ENCODE results near the gene C4BPB.
A peak's percentile ranks its signal among the peaks of the same experiment; 100 is the strongest.

C4BPB gene

DNA sequence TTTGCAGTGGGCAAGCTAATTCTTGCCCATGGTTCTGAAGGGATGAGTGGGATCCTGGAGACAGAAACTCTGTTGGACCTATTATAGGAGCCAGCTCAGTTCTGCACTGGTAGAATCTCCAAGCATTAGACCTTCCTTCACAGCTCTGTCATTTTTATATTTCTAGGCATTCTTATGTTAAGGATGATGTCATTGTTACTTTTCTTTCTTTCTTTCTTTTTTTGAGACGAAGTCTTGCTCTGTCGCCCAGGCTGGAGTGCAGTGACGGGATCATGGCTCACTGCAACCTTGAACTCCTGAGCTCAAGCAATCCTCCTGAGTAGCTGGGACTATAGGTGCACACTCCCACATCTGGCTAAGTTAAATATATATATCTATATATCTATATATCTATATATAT, 28.1 kb upstream of the C4BPB start:
- DNase-seq: no peak

GRCh38 chr1:207062058-207062457, 26.6 kb upstream of the C4BPB start:
- no peak for DNase-seq

GRCh38 chr1:207063014-207063413, 25.6 kb upstream of the C4BPB start:
- no peak for DNase-seq

GRCh38 chr1:207064561-207064960, 24.1 kb upstream of the C4BPB start:
- DNase-seq: no peak

DNA sequence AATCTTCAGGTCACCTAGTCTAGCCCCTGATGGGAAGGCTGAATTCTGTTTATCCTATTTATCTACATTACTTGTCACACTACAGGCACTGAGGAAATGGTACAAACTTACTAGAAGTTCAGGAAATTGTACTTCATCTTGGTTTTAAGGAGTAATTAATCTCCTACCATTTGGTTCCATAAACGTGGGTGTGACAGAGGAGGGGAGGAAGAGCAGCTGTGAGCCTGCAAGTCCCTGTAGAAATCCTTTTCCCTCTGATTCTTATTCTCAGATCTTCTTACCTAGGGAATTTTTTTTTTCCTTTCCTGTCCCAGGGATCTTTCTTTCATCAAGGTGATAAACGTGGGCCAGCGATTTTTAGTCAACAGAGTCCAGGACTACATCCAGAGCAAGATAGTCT, 21.5 kb upstream of the C4BPB start:
- DNase-seq: no peak

DNA sequence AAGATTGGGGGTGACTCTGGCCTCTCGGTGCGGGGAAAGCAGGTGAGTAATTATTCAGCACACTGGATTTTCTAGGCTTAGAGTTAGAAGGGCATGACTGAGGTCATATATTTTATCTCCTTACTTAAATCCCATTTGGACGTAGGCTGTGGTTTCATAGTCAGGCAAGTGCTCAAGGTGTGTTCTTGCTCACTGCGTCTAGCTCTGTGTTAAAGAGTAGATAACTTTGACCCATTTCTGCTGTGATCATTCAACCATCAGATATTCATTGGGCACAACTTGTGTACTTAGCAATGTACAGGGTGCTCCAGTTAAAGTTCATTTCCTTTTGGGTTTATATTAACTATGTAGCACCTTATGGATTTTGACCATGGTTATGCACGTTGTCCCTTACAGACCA, 21.0 kb upstream of the C4BPB start:
- no peak for DNase-seq

GRCh38 chr1:207069061-207069460, 19.6 kb upstream of the C4BPB start:
- DNase-seq: no peak

- DNase-seq: no peak
Measured at GRCh38 chr1:207069858-207070506, 18.7 kb upstream of the C4BPB start.

GRCh38 chr1:207070811-207071210, 17.8 kb upstream of the C4BPB start:
- DNase-seq: no peak

- DNase-seq: no peak
Measured at GRCh38 chr1:207071426-207071825, 17.2 kb upstream of the C4BPB start.

DNA sequence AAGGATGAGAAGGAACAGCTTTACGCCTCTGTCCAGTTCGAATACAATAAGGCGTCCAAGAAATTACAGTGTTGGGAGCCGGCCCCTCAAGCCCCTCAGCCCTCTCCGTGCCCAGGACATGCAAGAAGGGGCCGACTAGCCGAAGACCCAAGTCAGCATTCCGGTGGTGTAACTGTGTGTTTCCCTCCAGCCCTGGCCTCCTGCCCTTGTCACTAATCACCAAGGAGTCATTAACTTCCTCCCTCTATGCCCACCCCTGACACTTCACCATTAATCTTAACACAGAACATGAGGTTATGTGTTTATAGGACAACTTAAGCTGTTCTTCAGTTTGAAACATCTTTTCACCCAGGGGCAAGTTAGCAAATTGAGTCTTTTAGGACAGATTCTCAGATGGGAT, 16.4 kb upstream of the C4BPB start:
- DNase-seq: no peak

DNA sequence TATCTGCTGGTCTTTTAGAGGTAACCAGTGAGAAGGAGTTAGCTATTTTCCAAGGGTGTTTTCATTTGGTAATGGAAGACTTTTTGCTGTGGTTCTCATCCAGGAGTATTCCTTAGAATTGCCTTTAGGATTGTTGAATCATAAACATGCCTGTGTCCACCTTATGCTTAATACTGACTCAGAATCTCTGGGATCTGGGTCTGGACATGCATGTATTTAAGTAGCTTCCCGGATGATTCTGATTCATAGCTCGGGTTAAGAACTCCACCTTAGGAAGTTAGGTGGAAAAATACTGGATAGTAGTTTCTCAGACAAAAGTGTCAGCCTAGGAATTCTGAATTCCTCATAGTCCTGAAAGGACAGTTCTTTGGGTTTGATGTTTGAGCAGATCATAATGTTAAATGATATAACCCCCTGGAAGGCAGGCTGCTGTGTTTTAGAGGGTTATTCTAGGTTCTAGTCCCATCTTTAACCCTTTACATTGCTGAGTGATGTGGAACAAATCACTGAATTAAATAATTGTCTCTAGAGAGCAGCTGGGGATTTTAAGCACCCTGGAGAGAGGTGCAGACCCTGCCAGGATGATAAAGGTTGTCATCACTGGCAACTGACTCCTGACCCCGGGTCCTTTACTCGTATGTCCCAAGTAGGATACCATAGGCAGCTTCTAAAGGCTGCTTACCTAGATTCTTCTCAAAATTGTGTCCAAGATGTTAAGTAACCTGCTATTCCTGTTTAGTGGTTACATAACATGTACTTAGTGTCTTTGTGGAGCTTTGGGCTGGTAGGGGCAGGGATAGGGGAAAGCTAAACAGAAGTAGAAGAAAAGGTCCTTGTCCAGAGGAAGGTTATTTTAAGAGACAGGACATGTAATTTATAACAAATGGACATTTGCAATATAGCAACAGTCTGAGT, 14.5 kb upstream of the C4BPB start:
- no peak for DNase-seq

DNA sequence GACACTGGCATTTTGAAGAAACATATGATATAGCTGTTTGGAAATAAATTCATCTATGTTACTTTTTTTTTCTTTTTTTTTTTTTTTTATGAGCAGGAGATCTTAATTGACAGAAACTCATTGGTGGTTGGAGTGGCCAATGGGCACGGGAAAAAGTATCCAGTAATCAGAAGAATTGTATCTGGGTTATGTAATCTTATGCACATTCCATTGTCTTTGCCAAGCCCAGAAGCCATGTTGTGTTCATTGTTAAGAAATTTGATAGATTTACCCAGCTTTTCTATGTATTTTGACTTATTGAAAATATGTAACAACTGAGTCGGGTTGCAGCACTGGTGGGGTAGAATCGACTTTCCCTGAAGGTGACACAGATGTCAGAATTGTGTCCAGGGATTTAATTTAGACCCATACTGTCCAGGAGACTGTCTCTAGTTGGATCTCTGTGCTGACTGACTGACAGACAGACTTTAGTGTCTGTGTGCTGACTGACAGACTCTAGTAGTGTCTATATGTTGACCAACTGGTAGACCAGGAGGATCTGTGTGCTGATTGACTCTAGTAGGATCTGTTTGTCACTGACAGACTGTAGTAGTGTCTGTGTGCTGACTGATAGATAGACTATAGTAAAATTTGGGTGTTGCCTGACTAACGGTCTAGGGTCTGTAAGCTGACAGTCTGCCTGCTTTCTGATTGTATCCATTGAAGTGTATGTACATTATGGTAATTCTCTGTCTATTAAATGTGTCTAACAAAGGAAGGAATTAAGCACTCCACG, 12.3 kb upstream of the C4BPB start:
- DNase-seq: no peak

DNA sequence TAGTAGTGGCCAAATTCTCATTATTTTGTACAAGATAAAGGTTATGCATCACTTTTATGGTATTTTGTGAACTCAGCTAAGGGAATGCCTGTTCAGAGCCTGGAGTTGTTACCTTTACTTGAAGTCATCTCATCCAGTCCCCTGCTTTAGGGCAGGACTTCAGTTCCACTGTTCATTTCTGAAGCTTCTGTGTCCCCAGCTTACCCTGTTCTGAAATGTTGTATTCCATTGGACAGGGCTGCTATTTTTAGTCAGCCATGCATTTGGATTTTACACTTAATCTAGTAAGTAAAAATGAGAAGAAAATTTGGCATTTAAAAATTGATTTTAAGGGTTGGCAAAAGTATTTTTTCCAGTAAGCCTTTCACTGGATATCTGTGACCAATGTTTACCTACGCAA, 11.6 kb upstream of the C4BPB start:
- no peak for DNase-seq

- peak; percentile 61 for DNase-seq
Measured at GRCh38 chr1:207077470-207078377, 10.9 kb upstream of the C4BPB start.

DNA sequence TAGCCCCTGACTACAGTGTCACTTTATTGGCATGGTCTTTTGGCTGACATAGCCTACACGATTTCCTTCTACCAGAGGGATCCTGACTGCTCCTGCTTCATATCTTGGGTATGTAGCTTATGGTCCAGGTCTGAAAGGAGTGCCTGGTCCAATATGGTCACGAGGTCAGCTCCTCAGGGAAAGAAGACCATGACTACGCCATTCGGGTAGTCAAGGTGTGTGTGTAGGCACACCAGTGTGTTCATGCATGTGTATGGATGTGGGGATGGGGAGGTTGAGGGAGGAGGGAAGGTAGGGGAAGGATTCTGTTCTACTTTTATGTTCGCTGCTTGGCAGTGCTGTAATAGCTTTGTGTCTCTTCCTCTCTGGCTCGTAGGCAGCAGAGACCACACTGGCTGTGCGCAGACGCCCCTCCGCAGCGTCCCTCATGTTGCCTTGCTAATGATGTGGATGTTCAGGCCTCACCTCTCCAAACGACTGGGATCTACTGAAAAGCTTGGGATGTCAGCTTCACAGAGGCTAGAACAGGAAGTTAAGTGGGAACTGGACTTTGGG, 10.0 kb upstream of the C4BPB start:
- no peak for DNase-seq

DNA sequence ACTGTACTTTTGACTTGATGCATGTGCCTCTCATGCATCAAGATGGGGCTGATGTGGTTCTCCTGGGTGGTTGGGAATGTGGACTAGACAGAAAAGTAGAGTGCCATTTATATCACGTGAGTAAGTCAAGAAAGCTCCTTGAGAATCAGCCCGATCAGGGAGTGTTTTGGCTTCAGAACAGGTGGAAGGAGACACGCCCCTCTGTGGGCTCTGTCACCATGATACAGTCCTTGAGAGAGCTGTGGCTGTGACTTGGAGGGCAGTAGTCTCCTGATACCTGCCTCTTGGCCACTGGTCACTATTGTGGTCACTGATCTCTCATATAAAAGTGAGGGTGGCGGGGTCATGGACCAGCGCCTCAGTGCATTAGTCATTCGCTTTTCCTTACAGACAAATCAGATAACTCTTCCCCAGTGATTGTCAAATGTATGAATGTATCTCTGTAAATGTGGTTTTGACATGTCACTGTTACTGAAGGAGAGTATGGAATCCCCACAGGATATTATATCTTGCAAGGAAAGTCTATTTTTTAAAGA, 8.9 kb upstream of the C4BPB start:
- no peak for DNase-seq

GRCh38 chr1:207081088-207081487, 7.6 kb upstream of the C4BPB start:
- no peak for DNase-seq

DNA sequence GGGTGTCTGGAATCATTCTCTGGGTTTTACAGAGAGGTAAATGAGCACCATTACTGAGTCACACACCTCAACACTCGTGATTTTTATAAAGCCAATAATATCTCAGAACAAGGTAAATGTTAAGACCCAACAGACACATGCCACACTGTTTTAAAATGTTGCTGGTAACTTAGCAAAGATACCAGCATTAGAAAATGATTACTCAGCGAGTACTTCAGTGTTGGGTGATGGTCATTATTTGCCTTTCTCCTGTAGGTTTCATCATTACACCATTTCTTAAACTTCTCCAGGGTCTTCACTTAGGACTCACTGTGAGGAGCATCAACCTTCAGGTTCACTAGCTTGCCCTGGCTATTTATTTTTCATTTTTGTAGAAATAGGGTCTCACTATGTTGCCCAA, 6.9 kb upstream of the C4BPB start:
- no peak for DNase-seq

GRCh38 chr1:207084232-207084631, 4.4 kb upstream of the C4BPB start:
- no peak for DNase-seq

- DNase-seq: peak; percentile 60
Measured at GRCh38 chr1:207084701-207085180, 3.9 kb upstream of the C4BPB start.

- DNase-seq: no peak
Measured at GRCh38 chr1:207085887-207086286, 2.8 kb upstream of the C4BPB start.

All from stimulated activated CD4-positive, alpha-beta T cell treated with anti-CD3 and anti-CD28 coated beads, Interleukin-15, amount 100 ng/mL, for 24 hours (primary cell).